ENCODE data around the gene SMARCD2. TPM values are rescaled to one million over a fixed set of nuclear protein-coding genes. Genes with fewer than 3 reads are reported as not detected.
"Not testable (repeated sequence)": the region's sequence is repeated elsewhere in the genome, so short reads cannot be mapped to it uniquely, and the experiment has no call there.

SMARCD2 gene
- total RNA-seq, 2 donors from 2014 or later = 68.8 to 82.1 TPM

DNA sequence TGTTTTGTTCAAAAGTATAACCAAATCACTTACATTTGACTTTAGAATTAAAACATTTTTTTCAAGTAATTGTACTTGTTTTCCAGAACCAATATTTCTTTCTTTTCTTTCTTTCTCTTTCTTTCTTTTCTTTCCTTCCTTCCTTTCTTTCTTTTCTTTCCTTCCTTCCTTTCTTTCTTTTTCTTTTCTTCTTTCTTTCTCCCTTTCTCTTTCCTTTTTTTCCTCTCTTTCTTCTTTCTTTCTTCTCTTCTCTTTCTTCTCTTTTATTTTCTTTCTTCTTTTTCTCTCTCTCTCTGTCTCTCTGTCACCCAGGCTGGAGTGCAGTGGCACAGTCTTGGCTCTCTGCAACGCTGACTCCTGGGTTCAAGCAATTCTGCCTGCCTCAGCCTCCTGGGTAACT is 41.7 kb downstream of the SMARCD2 start:
- H3K4me3 ChIP-seq (ENCODE audit: low read length) = no peak overlapping the region
- no peak for TF ChIP-seq CTCF (conservative IDR thresholded peaks at IDR 0.05)
- no peak overlapping the region for H3K27ac Mint-ChIP-seq
- H3K9me3 Mint-ChIP-seq = no peaks in the 10 kb centered on the region
- H3K36me3 ChIP-seq (ENCODE audit: control insufficient read depth, insufficient read depth, low read length) = peaks cover 99% of the 10 kb centered on the region
- peaks cover 75% of the 10 kb centered on the region for H3K36me3 Mint-ChIP-seq (ENCODE audit: low read depth)
- no peak for DNase-seq
- H3K27me3 Mint-ChIP-seq (ENCODE audit: insufficient read depth) = no peaks in the 10 kb centered on the region
- H3K4me3 Mint-ChIP-seq = no peak overlapping the region
- H3K27me3 ChIP-seq (ENCODE audit: control insufficient read depth, insufficient read depth, low read length, poor library complexity, severe bottlenecking) = no peaks in the 10 kb centered on the region
- no peaks in the 10 kb centered on the region for H3K4me1 Mint-ChIP-seq
- H3K4me1 ChIP-seq (ENCODE audit: control insufficient read depth, insufficient read depth, low read length) = no peaks in the 10 kb centered on the region
- H3K9me3 ChIP-seq (ENCODE audit: control insufficient read depth, low read length) = no peaks in the 10 kb centered on the region
- H3K9ac ChIP-seq (ENCODE audit: extremely low read depth, low read length, poor library complexity, severe bottlenecking) = no peak overlapping the region
- 88 to 95% methylated on average over 1 of the region's 1 CpG for WGBS, 2 experiments (ENCODE audit: insufficient coverage in 1 of 2, insufficient read length in 1 of 2)
- H3K27ac ChIP-seq (ENCODE audit: low read depth, low read length) = no peak overlapping the region

- TF ChIP-seq CTCF (conservative IDR thresholded peaks at IDR 0.05) = no peak
- Histone ChIP-seq H3K4me1 (ENCODE audit: control insufficient read depth, insufficient read depth, low read length) (no peaks in the 10 kb centered on the region), H3K36me3 (ENCODE audit: control insufficient read depth, insufficient read depth, low read length) (peaks cover 96% of the 10 kb centered on the region), H3K27ac (ENCODE audit: low read depth, low read length) (no peak overlapping the region), H3K9me3 (ENCODE audit: control insufficient read depth, low read length) (no peaks in the 10 kb centered on the region), H3K4me3 (ENCODE audit: low read length) (no peak overlapping the region), H3K27me3 (ENCODE audit: control insufficient read depth, insufficient read depth, low read length, poor library complexity, severe bottlenecking) (no peaks in the 10 kb centered on the region), H3K9ac (ENCODE audit: extremely low read depth, low read length, poor library complexity, severe bottlenecking) (no peak overlapping the region)
- DNase-seq = no peak
- WGBS, 2 experiments (ENCODE audit: insufficient coverage in 1 of 2, insufficient read length in 1 of 2) = 88 to 100% methylated on average over 2 to 3 of the region's 3 CpGs
- H3K4me3 Mint-ChIP-seq = no peak overlapping the region
- H3K4me1 Mint-ChIP-seq = no peaks in the 10 kb centered on the region
- H3K27me3 Mint-ChIP-seq (ENCODE audit: insufficient read depth) = no peaks in the 10 kb centered on the region
- H3K36me3 Mint-ChIP-seq (ENCODE audit: low read depth) = peaks cover 78% of the 10 kb centered on the region
- no peak overlapping the region for H3K27ac Mint-ChIP-seq
- no peaks in the 10 kb centered on the region for H3K9me3 Mint-ChIP-seq
These were observed 43.8 kb downstream of the SMARCD2 start for GRCh38 chr17:63798572-63799106.

DNA sequence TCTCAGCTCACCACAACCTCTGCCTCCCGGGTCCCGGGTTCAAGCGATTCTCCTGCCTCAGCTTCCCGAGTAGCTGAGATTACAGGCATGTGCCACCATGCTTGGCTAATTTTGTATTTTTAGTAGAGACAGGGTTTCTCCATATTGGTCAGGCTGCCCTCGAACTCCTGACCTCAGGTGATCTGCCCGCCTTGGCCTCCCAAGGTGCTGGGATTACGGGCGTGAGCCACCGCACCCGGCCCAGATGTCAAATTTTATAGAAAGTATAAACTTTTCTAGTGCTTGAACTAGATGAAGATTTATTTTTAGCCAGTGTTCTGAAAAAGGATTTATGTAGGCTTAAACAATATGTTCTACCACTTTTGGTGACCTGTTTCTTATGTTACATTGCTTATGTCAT is 46.1 kb downstream of the SMARCD2 start:
- H3K4me1 Mint-ChIP-seq; H3K4me3 ChIP-seq (ENCODE audit: low read length); H3K27ac Mint-ChIP-seq; H3K4me1 ChIP-seq (ENCODE audit: control insufficient read depth, insufficient read depth, low read length); H3K9me3 Mint-ChIP-seq; H3K4me3 Mint-ChIP-seq; H3K27me3 Mint-ChIP-seq (ENCODE audit: insufficient read depth); H3K9me3 ChIP-seq (ENCODE audit: control insufficient read depth, low read length); H3K27me3 ChIP-seq (ENCODE audit: control insufficient read depth, insufficient read depth, low read length, poor library complexity, severe bottlenecking); H3K27ac ChIP-seq (ENCODE audit: low read depth, low read length); DNase-seq; H3K9ac ChIP-seq (ENCODE audit: extremely low read depth, low read length, poor library complexity, severe bottlenecking): not testable (repeated sequence)
- WGBS, 2 experiments (ENCODE audit: insufficient coverage in 1 of 2, insufficient read length in 1 of 2) = 99 to 100% methylated on average over 3 to 10 of the region's 10 CpGs
- H3K36me3 ChIP-seq (ENCODE audit: control insufficient read depth, insufficient read depth, low read length) = peaks cover 97% of the 10 kb centered on the region
- H3K36me3 Mint-ChIP-seq (ENCODE audit: low read depth) = peaks cover 84% of the 10 kb centered on the region
